AG09319 (cell line): ENCODE measurements around the gene CSNK1G1.

ENCODE experiments used
- DNase-seq: peaks from one replicate; pipeline ENCODE4 v3.0.0-alpha.2; 2010; ENCODE audit warnings: low read depth; ENCODE audit errors: extremely low read depth
- TF ChIP-seq, protein P1 (sequence below): IDR thresholded peaks from 2 replicates; pipeline ENCODE4 v1.5.1; 2011; ENCODE audit warnings: low read depth, mild to moderate bottlenecking, inconsistent platforms, low read length, moderate library complexity

CSNK1G1 gene

DNA sequence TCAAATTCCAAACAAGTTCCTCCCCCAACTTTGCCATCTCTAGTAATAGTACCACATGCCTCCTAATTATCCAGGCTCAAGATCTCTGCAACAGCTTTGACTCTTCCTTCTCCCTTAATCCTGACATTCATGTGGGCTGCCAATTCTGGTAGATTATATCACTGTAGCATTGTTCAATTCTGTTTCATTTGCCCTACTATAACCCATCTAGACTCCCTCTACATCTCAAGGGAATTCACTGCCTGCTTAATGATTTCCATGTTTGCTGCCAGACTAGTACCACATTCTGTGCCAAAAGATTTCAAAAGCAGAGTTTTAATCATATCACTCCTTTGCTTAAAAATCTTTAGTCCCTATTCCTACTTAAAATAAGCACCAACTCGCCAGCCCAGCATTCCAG lies 158.5 kb downstream of the CSNK1G1 start:
- TF ChIP-seq, protein P1, sequence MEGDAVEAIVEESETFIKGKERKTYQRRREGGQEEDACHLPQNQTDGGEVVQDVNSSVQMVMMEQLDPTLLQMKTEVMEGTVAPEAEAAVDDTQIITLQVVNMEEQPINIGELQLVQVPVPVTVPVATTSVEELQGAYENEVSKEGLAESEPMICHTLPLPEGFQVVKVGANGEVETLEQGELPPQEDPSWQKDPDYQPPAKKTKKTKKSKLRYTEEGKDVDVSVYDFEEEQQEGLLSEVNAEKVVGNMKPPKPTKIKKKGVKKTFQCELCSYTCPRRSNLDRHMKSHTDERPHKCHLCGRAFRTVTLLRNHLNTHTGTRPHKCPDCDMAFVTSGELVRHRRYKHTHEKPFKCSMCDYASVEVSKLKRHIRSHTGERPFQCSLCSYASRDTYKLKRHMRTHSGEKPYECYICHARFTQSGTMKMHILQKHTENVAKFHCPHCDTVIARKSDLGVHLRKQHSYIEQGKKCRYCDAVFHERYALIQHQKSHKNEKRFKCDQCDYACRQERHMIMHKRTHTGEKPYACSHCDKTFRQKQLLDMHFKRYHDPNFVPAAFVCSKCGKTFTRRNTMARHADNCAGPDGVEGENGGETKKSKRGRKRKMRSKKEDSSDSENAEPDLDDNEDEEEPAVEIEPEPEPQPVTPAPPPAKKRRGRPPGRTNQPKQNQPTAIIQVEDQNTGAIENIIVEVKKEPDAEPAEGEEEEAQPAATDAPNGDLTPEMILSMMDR: no peak
- peak; percentile 72 for DNase-seq

DNA sequence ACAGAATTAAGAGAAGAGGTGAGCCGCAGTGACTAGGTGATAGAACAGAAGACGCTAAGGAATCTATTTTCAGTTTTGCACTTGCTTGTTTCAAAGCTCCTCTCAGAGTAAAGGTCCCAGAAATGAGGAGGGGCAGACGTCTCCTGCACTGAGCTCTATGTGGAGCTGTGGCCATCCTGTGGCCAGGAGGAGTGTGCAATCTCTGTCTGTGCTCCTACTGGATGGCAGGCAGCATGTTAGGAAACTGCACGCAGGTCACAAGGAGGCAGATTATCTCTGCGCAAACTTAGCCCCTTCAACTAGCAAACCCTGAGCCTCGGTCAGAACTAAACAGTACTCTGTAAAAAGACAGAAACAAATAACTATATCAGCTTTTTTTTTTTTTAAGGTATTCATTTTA lies 162.0 kb downstream of the CSNK1G1 start:
- TF ChIP-seq, protein P1: no peak
- DNase-seq: no peak

DNA sequence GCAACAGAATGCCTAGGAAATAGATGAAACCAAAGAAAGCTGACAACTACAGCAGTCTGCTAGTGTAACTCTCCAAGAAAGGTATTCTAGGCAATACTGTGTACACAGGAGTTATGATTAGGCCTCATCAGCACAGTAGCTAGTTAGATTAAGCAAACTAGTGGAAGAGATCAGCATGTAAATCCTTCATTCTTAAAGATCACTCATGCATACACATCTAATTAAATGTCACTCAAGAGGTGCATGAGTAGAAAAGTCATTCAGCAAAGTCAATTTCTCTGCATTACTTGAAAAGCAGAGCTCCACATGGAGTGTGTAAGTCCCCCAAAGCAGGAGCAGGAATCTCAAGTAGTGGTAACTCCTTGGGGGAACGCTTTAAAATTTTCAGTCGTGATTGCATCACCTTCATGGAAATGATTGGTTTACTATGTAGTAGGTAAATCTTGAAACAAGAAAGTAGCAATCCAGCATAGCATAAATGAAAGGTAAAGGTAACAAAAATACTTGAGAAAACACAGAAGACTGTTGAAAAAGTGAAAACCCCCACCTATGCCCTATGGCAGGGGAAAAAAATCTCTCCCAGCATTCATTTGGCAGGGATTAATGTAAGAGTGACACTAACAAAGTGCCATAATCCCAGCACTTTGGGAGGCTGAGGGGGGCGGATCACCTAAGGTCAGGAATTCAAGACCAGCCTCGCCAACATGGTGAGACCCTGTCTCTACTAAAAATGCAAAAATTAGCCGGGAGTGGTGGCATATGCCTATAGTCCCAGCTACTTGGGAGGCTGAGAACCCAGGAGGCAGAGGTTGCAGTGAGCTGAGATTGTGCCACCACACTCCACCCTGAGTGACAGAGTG lies 163.8 kb downstream of the CSNK1G1 start:
- TF ChIP-seq, protein P1: no peak
- no peak for DNase-seq

DNA sequence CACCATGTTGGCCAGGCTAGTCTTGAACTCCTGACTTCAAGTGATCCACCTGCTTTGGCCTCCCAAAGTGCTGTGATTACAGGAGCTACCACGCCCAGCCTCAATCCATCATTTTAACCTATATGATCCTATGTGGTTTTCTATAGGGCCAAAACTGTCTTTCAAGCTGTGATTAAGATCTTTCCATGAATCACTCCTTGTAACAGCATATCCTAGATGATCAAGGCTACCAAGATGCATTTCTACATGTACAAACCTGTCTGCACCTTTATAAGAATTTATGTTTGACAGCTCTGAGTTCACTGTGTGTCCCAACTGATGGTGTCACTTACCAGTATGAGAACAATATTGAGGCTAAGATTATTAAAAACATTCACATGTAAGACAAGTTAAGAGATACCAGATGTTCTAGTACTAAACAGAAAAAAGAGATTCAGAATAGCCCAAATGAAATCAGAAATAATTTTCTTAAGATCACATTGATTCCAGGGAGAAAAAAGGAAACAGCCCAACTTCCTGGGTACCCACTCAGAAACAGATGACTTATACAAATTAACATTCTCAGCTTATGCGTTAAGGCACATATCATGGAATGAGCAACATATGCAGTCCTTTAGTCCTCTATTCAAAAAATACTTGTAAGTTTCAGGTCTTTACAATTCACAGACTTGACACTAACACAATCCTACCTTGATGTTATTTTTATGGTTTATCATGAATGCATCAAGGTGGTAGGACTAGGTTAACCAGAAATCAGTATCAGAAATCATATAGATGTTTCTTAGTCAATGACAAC lies 168.4 kb downstream of the CSNK1G1 start:
- DNase-seq: no peak
- TF ChIP-seq, protein P1: no peak

DNA sequence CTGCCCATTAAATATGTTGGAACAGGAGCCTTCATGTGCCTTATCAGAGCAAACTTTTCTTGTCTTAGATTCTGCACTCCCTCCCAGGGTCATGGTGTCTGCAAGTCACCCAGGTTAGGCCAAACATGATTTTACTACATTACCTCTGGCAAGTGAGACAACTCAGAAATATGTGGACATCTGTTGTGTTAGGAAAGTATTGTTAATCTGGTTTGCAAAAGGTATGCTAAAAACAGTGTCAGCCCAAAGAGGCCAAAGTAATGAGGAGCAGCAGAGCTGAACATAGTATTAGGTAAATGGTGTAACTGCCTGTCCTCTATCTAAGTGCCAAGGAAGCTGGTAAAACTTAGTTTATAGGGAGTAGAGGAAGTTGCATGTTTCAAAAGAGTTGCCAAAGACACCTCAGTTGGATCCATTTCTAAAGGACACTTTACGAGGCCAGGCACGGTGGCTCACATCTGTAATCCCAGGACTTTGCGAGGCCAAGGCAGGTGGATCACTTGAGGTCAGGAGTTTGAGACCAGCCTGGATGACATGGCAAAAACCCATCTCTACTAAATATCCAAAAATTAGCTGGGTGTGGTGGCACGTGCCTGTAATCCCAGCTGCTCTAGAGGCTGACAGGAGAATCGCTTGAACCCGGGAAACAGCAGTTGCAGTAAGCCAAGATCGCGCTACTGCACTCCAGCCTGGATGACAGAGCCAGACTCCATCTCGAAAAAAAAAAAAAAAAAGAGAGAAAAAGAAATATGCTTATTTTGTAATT lies 170.6 kb downstream of the CSNK1G1 start:
- no peak for DNase-seq
- TF ChIP-seq, protein P1: no peak

DNA sequence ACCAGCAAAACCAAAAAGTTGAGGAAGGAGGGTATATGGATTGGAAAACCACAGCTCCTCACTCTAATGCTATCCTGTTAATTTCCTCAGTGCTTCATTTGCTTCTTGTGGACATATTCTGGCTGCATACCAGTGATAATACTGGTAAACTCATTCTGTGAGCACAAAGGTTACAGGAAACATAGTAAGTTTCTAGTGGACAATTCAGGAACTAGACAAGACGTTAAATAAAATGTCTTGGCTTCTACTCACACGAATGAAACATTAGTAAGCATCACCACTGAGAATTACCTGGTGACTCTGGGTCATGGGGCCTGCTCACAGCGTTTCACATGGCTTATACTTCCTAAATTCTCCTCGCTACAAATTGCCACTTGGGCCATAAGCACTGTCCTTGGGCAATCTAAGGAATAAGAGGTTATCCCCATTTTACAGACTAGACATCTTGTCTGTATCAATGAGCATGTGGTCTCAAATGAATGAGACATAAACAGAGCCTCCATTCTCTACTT lies 173.1 kb downstream of the CSNK1G1 start:
- no peak for DNase-seq
- TF ChIP-seq, protein P1: no peak
